HG02610 (cell line): ENCODE data around the gene TPGS2.
"Not testable (repeated sequence)": the region's sequence is repeated elsewhere in the genome, so short reads cannot be mapped to it uniquely, and the experiment has no call there.

Experiments used
- ATAC-seq: cut with Tn5 transposase; IDR thresholded peaks from one replicate; pipeline ENCODE4 v1.9.1; 2021; ENCODE audit warnings: mild to moderate bottlenecking, moderate library complexity; ENCODE audit not compliant: unreplicated experiment

TPGS2 gene

DNA sequence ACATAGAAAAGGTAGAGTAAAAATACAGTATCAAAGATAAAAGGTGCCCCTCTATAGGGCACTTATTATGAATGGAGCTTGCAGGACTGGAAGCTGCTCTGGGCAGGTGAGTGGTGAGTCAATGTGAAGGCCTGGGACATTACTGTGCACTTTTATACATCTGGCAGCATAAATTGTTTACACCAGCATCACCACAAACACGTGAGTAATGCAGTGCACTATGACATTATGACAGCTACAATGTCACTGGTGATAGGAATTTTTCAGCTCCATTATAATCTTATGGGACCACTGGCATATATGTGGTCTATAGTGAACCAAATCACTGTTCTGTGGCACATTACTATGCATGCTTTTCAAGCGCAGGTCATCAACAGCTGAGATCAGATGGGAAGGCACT is 48.1 kb downstream of the TPGS2 start:
- ATAC-seq: no peak

DNA sequence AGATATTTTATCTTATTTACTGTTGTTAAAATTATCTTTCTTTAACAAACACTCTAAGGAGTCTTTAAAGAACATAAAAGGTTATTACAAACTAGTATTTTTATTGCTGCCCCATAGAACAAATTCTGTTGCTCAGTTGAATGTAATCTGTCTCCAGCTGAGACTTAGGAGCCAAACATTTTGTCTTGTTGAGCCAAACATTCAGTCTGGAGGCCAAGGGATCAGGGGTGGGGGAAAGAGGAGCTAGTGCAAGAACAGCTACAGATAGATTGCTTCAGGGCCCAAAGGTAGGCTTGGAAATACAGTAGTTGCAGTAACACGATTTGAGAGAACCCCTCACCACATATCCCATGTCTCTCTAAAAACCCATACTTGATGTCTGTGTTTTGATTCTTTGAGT is 51.2 kb downstream of the TPGS2 start:
- no peak for ATAC-seq

DNA sequence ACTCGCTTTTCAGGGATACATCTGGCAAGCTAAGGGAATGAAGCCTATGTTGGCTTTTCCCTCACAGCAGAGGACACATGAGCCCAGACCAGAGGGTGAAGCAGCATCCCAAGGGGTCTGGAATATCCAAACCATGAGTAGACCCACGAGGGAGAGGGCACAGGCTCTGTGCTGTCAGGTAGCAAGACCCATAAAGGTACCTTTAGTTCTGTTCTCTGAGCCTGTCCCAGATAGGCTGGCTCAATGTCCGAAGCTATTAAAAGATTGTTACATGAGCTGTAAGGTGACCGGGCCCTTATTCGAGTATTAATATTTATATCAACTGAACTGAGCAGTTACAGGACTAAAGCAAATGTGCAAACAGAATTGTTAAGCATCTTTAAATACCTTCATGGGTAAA is 52.2 kb downstream of the TPGS2 start:
- no peak for ATAC-seq

GRCh38 chr18:36775396-36775795 is 53.4 kb downstream of the TPGS2 start:
- ATAC-seq: no peak

GRCh38 chr18:36772241-36772723 is 56.5 kb downstream of the TPGS2 start:
- ATAC-seq: no peak

DNA sequence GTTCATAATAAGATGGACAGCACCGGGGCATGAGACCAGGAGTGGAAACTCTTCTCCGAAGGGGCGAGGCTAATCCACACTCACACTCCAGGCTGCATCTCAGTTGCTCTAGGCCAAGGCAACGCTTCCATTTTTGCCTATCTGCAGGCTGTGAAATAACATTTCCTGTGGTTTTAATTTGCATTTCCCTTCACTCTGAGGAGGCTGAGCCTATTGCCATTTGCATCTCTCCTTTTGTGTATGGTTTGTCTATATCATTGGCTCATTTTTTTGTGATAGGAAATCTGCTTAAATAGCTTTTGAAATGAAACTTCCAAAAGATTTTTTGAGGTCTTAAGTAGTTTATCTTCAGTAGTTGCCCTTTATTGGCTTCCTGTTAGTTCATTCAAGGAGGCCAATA is 57.6 kb downstream of the TPGS2 start:
- ATAC-seq: no peak

GRCh38 chr18:36770315-36770946 is 58.4 kb downstream of the TPGS2 start:
- ATAC-seq: no peak

DNA sequence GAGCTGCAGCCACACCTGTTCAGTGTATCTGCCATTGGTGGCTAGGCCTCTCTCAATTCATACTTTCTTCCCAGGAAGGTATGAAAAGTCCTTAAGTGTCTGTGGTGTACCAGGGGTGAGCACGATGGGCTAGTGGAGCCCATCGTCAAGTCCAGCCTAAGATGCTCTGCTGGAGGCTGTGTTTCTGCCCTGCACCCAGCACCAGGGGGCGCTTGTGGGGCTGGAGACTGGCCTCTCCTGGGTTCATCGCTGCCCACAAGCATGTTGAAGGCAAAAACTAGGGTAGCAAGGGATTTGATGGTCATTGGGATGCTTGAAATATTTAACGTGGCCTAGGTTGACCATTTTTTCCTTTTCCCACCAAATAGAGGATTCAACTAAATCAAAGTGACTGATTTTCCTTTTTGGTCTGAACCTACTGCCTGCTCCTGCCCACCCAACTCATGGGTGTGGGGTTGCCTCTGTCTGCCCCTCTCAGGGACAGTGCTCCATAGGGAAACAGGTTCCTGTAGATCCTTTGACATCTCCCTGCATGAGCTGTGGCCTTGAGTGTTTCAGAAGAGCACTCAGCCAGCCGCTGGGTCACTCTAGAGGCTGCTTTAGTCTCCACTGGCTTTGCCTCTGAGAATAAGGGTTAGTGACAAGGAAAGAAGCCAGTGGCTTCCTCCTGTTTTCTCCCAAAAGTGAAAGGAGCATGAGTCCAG is 59.0 kb downstream of the TPGS2 start:
- ATAC-seq: no peak

DNA sequence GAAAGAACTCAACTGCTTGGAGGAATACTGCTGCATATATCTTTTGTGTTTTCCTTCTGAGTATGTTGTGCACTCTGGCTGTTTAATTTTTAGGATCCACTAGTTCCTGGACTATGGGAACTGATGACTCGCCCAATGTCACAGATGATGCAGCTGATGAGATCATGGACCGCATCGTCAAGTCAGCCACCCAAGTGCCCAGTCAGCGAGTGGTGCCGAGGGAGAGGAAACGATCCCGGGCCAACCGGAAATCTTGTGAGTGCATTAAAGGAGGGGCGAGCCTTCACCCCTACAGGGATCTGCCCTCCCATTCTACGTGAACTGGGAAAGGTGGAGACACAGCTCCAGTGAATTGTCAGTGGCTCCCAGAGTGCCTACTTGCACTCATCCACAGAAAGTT is 59.6 kb downstream of the TPGS2 start:
- ATAC-seq: no peak

GRCh38 chr18:36766836-36767235 is 62.0 kb downstream of the TPGS2 start:
- ATAC-seq: no peak

GRCh38 chr18:36762965-36763364 is 65.8 kb downstream of the TPGS2 start:
- not testable (repeated sequence) for ATAC-seq

DNA sequence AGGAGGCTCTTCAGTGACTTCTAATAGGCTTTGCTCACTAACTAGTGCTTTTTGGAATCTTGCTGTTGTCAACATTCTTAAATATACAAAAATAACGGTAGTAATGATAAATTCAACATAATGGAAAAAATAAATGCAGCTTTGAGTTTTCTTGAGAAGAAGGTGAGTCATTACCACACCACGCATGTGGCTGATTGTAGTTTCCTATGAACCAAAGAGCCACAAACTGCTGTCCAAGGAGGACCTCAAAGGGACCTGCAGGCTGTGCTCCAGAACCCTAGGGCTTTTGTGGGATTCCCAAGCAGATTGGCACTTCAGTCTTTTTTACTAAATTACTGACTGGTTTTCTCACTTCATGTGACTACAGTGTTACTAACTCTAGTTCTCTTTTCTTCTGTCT is 66.7 kb downstream of the TPGS2 start:
- no peak for ATAC-seq

GRCh38 chr18:36761186-36761698 is 67.6 kb downstream of the TPGS2 start:
- ATAC-seq: no peak

DNA sequence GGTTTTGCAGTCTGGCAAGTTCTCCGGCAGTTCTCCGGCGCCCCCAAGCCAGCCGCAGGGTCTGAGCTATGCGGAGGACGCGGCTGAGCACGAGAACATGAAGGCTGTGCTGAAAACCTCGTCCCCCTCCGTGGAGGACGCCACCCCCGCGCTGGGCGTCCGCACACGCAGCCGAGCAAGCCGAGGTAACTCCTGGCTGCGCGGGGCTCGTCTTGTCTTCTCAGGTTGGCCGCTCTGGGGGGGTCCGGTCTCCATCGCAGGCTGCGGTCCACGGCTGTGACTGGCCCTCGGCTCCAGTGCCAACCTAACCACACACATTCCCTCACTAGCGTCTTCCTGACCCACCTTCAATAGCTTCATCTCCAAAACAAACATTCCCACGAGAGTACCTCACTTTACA is 68.2 kb downstream of the TPGS2 start:
- ATAC-seq: no peak

GRCh38 chr18:36759167-36759776 is 69.5 kb downstream of the TPGS2 start:
- ATAC-seq: no peak

GRCh38 chr18:36758623-36759022 is 70.2 kb downstream of the TPGS2 start:
- no peak for ATAC-seq

- ATAC-seq: no peak
Measured at GRCh38 chr18:36757991-36758390, 70.8 kb downstream of the TPGS2 start.

- no peak for ATAC-seq
Measured at GRCh38 chr18:36757081-36757480, 71.7 kb downstream of the TPGS2 start.

DNA sequence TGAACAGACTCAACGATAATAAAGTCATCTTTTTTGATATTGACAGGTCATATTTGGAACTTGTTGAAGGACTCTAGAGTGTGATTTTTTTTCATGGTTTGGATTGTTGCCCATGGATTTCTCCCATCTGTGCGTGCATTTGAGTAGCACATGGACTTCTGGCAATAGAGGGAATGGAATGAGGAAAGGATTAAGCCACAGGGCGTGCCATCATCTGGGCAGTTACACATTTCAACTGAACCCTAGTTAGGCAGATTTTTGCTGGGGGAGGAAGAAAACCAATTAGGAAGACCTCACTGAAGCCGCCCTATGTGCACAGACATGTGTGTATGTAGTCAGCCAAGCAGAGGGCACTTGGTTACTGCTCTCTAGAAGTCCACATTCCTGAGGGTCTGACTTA is 72.6 kb downstream of the TPGS2 start:
- ATAC-seq: no peak

DNA sequence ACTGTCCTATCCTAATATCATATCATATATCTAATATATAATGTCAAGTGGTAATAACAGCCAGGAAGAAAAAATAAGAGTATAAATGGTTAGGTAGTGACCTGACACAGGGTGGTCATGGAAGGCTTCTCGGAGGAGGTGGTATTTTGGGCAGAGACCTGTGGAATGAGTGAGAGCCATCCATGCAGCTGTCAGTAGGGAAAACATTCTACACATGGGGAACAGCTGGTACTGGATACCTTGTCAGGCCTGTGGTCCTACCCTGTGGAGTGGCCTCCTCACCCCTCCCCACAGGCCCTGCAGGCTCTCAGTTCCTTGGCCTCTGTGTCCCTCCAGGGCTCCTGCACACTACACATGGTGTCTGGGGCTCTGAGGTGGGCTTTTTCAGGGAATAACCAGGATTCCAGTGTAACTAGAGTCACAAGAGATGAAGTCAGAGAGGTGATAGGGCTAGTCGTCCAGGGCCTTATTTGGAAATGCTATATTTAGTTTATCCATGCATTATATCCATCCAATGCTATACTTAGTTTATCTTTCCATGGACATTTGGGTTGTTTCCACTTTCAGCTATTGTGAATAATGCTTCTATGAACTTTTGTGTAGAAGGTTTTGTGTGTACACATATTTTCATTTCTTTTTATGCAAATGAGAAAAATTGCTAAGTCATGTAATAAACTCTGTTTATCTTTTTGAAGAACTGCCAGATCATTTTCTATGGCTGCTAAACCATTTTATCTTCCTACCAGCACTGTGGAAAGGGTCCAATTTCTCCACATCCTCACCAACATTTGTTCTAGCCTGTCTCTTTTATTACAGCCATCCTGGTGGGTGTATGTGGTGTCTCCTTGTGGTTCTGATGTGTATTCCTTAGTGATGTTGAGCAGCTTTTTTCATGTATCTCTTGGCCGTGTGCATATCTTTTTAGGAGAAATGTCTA is 75.6 kb downstream of the TPGS2 start:
- ATAC-seq: no peak
